Gastroesophageal sphincter (tissue), 3 donors: ENCODE data around the gene PPP2R5C.

Source experiments
- CTCF ChIP-seq, 4 experiments: fragments of 200-600 bp in 2 of 4; fragments of 450-650 bp in 2 of 4; sonication (generic) in 1 of 4; IDR thresholded peaks; one replicate each; pipeline ENCODE4 v1.5.1; 2017 to 2019; ENCODE audit warnings: antibody characterized with exemption in 4 of 4, mild to moderate bottlenecking in 2 of 4, moderate library complexity in 2 of 4
- EP300 ChIP-seq: sonication (generic); formaldehyde crosslinking; IDR thresholded peaks from one replicate; pipeline ENCODE4 v1.6.1; 2017; ENCODE audit warnings: antibody characterized with exemption, mild to moderate bottlenecking
- POLR2A ChIP-seq, 2 donors: fragments of 450-650 bp; IDR thresholded peaks; one replicate each; pipeline ENCODE4 v1.6.1; 2017; ENCODE audit warnings: antibody characterized with exemption in 2 of 2, mild to moderate bottlenecking in 2 of 2, moderate library complexity in 1 of 2
- POLR2AphosphoS5 ChIP-seq: sonication (generic); formaldehyde crosslinking; IDR thresholded peaks from one replicate; pipeline ENCODE4 v1.6.1; 2017; ENCODE audit warnings: antibody characterized with exemption

DNA sequence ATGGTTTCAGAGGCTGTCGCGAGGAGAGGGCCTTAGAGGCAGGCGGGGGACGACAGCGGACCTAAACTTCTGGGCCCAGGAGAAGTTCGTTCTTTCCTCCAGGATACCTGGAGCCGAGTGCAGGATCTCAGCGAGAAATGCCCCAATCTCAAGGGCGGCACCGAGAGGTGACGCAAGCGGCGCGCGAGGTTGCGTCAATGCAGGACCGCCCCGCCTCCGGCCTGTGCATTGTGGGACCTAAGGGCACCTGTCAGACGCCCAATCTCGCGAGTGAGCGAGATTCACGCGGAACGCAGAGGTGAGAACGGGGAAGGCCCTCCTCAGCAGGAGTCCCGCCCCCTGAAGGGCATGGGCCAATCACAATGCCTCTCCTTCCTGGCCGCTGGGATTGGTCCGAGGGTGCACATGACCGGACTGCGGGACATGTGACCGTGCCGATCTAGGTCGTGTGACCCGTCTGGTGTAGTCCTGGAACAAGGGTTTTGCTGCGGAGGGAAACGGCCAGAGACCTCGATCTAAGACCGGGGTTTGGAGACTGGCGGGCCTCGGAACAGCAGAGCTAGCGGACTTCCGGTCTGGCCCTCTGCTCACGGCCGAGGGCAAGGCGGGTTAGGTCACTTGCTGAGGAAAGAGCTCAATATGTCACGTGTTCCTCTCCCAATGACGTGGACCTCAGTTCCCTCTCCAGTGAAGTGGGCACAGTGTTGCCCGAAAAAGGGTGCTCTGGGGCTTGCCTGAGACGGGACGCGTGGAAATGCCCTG, 186.6 kb downstream of the PPP2R5C start:
- TF ChIP-seq POLR2AphosphoS5, result peak; percentile 96
- TF ChIP-seq CTCF (IDR thresholded peaks at IDR 0.05), result no peak
- peak; percentile 78 to 93 for TF ChIP-seq POLR2A (IDR thresholded peaks at IDR 0.05)
- TF ChIP-seq EP300, result peak; percentile 68
